CD14-positive monocyte (primary cell): ENCODE results near the gene BRF1. TPM values are rescaled to one million over a fixed set of nuclear protein-coding genes. Genes with fewer than 3 reads are reported as not detected.

ENCODE experiments used
- DNase-seq, 3 donors: peaks; one replicate each; pipeline ENCODE4 v3.0.0-alpha.2; 2011 to 2022
- H2AFZ ChIP-seq: 2 replicates; pipeline ENCODE4 v1.6.0; 2012; ENCODE audit warnings: mild to moderate bottlenecking, low read depth, low read length, inconsistent platforms; ENCODE audit not compliant: insufficient read depth, poor library complexity, severe bottlenecking
- H3K27ac ChIP-seq, 2 donors: 1 replicate in 1 of 2; 2 replicates in 1 of 2; pipeline ENCODE4 v1.5.1; 2012 to 2013; ENCODE audit warnings: low read length in 2 of 2, control low read depth in 1 of 2, inconsistent platforms in 1 of 2, low read depth in 1 of 2, mild to moderate bottlenecking in 1 of 2
- H3K27me3 ChIP-seq, 2 donors: one replicate each; pipeline versions ENCODE4 v1.6.0 to v1.6.1; 2011 to 2013; ENCODE audit warnings: low read length in 2 of 2; ENCODE audit not compliant: control insufficient read depth in 2 of 2, insufficient read depth in 2 of 2
- H3K36me3 ChIP-seq, 2 donors: replicated peaks in 1 of 2; 1 replicate in 1 of 2; 2 replicates in 1 of 2; pipeline versions ENCODE4 v1.5.1 to v1.6.1; 2012 to 2013; ENCODE audit warnings: low read length in 2 of 2, control low read depth in 1 of 2, inconsistent platforms in 1 of 2, mild to moderate bottlenecking in 1 of 2; ENCODE audit not compliant: insufficient read depth in 2 of 2, control insufficient read depth in 1 of 2
- H3K4me1 ChIP-seq, 2 donors: 1 replicate in 1 of 2; 2 replicates in 1 of 2; pipeline versions ENCODE4 v1.5.1 to v1.6.1; 2012 to 2013; ENCODE audit warnings: low read length in 2 of 2, control low read depth in 1 of 2, inconsistent platforms in 1 of 2, mild to moderate bottlenecking in 1 of 2, moderate library complexity in 1 of 2; ENCODE audit not compliant: insufficient read depth in 2 of 2, control insufficient read depth in 1 of 2
- H3K4me2 ChIP-seq: replicated peaks from 2 replicates; pipeline ENCODE3; 2012; ENCODE audit warnings: low read length, moderate library complexity, mild to moderate bottlenecking; ENCODE audit not compliant: poor library complexity, severe bottlenecking; ENCODE audit errors: extremely low read depth
- H3K4me3 ChIP-seq, 3 experiments: fragments of 200-600 bp in 1 of 3; sonication (generic) in 1 of 3; replicated peaks in 1 of 3; 1 replicate in 2 of 3; 2 replicates in 1 of 3; pipeline ENCODE4 v1.5.1; 2011 to 2013; ENCODE audit warnings: low read length in 3 of 3, mild to moderate bottlenecking in 3 of 3, control low read depth in 2 of 3, low read depth in 2 of 3, inconsistent platforms in 1 of 3, moderate library complexity in 1 of 3
- H3K79me2 ChIP-seq: 2 replicates; pipeline ENCODE4 v1.6.0; 2012; ENCODE audit warnings: mild to moderate bottlenecking, control low read depth, inconsistent platforms, low read length, moderate library complexity; ENCODE audit not compliant: insufficient read depth
- H3K9ac ChIP-seq: 2 replicates; pipeline ENCODE4 v1.6.0; 2017; ENCODE audit warnings: low read length, mild to moderate bottlenecking; ENCODE audit not compliant: insufficient read depth, poor library complexity, severe bottlenecking
- H3K9me3 ChIP-seq, 2 donors: replicated peaks in 1 of 2; 1 replicate in 1 of 2; 2 replicates in 1 of 2; pipeline versions ENCODE4 v1.5.1 to v1.6.1; 2012 to 2013; ENCODE audit warnings: low read length in 2 of 2, control low read depth in 1 of 2; ENCODE audit not compliant: control insufficient read depth in 1 of 2, insufficient read depth in 1 of 2
- H4K20me1 ChIP-seq: 2 replicates; pipeline ENCODE4 v1.6.0; 2012; ENCODE audit warnings: mild to moderate bottlenecking, low read length, control low read depth, moderate library complexity; ENCODE audit not compliant: insufficient read depth
- H3K27ac Mint-ChIP-seq, 7 donors: one replicate each; pipeline ENCODE4 v1.8.0; 2020; ENCODE audit warnings: mild to moderate bottlenecking in 7 of 7, mixed read lengths in 7 of 7, moderate library complexity in 6 of 7, inconsistent platforms in 2 of 7
- H3K27me3 Mint-ChIP-seq, 3 donors: one replicate each; pipeline ENCODE4 v1.8.0; 2021 to 2022; ENCODE audit warnings: low read depth in 3 of 3, mild to moderate bottlenecking in 3 of 3, mixed read lengths in 3 of 3, moderate library complexity in 3 of 3, inconsistent platforms in 1 of 3
- H3K36me3 Mint-ChIP-seq, 2 donors: one replicate each; pipeline ENCODE4 v1.8.0; 2020; ENCODE audit warnings: mixed read lengths in 2 of 2, inconsistent platforms in 1 of 2, mild to moderate bottlenecking in 1 of 2
- H3K4me1 Mint-ChIP-seq: one replicate; pipeline ENCODE4 v1.8.0; 2020; ENCODE audit warnings: mild to moderate bottlenecking, mixed read lengths
- H3K4me3 Mint-ChIP-seq, 2 donors: one replicate each; pipeline ENCODE4 v1.8.0; 2020; ENCODE audit warnings: mild to moderate bottlenecking in 2 of 2, mixed read lengths in 2 of 2, moderate library complexity in 1 of 2
- H3K9me3 Mint-ChIP-seq, 7 donors: one replicate each; pipeline ENCODE4 v1.8.0; 2020 to 2022; ENCODE audit warnings: mixed read lengths in 7 of 7, mild to moderate bottlenecking in 6 of 7, moderate library complexity in 6 of 7, inconsistent platforms in 2 of 7
- WGBS: methylation state at CpG from one replicate; pipeline ENCODE4 v1.1.5; 2013; ENCODE audit warnings: missing lambda C conversion rate; ENCODE audit not compliant: insufficient coverage; 5-methylcytosine and 5-hydroxymethylcytosine counted together
- intact Hi-C, 2 donors: fragments of 100-400 bp; cut with micrococcal nuclease; formaldehyde crosslinking; loops; one replicate each; pipeline versions ENCODE4 v1.15.0 to v1.15.1; 2023
- polyA plus RNA-seq, 3 donors: library from polyadenylated mRNA; depleted of rRNA in 1 of 3; unstranded in 2 of 3; stranded (reverse) in 1 of 3; fragments of 300-500 nt in 2 of 3; fragments of >200 nt in 1 of 3; fragmentation: Illumina TruSeq in 2 of 3; gene quantifications; 1 replicate in 2 of 3; 2 replicates in 1 of 3; pipeline ENCODE4 v1.2.3, GENCODE V29; 2012 to 2021
- TF ChIP-seq, protein P1 (sequence below): fragments of 200-600 bp; IDR thresholded peaks from one replicate; pipeline ENCODE4 v1.8.0; 2022; ENCODE audit warnings: antibody characterized with exemption, mild to moderate bottlenecking

BRF1 gene
- polyA plus RNA-seq, 3 donors, result 2.3 to 20.5 (median 2.5) TPM

- Histone ChIP-seq H3K27ac (no peak overlapping the region), H4K20me1 (peaks cover 67% of the 10 kb centered on the region), H3K9ac (no peak overlapping the region), H3K4me3 (no peak overlapping the region), H2AFZ (no peak overlapping the region), H3K79me2 (peaks cover 58% of the 10 kb centered on the region), H3K27me3 (no peaks in the 10 kb centered on the region), H3K9me3 (no peaks in the 10 kb centered on the region), H3K4me1 (peaks cover 9 to 10% of the 10 kb centered on the region in 2 donors), H3K4me2 (no peak overlapping the region), H3K36me3 (no peaks in the 10 kb centered on the region)
- intact Hi-C loops, result no loop called here
- no peak overlapping the region for H3K4me3 Mint-ChIP-seq
- TF ChIP-seq, protein P1, sequence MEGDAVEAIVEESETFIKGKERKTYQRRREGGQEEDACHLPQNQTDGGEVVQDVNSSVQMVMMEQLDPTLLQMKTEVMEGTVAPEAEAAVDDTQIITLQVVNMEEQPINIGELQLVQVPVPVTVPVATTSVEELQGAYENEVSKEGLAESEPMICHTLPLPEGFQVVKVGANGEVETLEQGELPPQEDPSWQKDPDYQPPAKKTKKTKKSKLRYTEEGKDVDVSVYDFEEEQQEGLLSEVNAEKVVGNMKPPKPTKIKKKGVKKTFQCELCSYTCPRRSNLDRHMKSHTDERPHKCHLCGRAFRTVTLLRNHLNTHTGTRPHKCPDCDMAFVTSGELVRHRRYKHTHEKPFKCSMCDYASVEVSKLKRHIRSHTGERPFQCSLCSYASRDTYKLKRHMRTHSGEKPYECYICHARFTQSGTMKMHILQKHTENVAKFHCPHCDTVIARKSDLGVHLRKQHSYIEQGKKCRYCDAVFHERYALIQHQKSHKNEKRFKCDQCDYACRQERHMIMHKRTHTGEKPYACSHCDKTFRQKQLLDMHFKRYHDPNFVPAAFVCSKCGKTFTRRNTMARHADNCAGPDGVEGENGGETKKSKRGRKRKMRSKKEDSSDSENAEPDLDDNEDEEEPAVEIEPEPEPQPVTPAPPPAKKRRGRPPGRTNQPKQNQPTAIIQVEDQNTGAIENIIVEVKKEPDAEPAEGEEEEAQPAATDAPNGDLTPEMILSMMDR, result no peak
- H3K9me3 Mint-ChIP-seq, result peaks cover 0 to 2% (median 0%) of the 10 kb centered on the region in 7 donors
- 98% methylated on average over 13 of the region's 13 CpGs for WGBS
- DNase-seq, result no peak
- H3K4me1 Mint-ChIP-seq, result peaks cover 8% of the 10 kb centered on the region
- H3K27ac Mint-ChIP-seq, result no peak overlapping the region
- H3K27me3 Mint-ChIP-seq, result peaks cover 0 to 2% (median 0%) of the 10 kb centered on the region in 3 donors
- peaks cover 10 to 12% of the 10 kb centered on the region in 2 donors for H3K36me3 Mint-ChIP-seq
These were observed 22.9 kb upstream of the BRF1 start for GRCh38 chr14:105323663-105324062.

GRCh38 chr14:105322791-105323556 lies 22.2 kb upstream of the BRF1 start:
- no peak overlapping the region for H3K9ac ChIP-seq
- intact Hi-C loops, result no loop called here
- no peaks in the 10 kb centered on the region for H3K27me3 ChIP-seq
- H3K4me2 ChIP-seq, result no peak overlapping the region
- peaks cover 8% of the 10 kb centered on the region for H3K4me1 Mint-ChIP-seq
- no peak overlapping the region for H3K4me3 ChIP-seq
- H4K20me1 ChIP-seq, result peaks cover 63% of the 10 kb centered on the region
- peaks cover 10 to 12% of the 10 kb centered on the region in 2 donors for H3K36me3 Mint-ChIP-seq
- H3K27me3 Mint-ChIP-seq, result peaks cover 0 to 2% (median 0%) of the 10 kb centered on the region in 3 donors
- no peak overlapping the region for H3K4me3 Mint-ChIP-seq
- H3K4me1 ChIP-seq, result peaks cover 10 to 11% of the 10 kb centered on the region in 2 donors
- WGBS, result 89% methylated on average over 17 of the region's 27 CpGs
- H3K79me2 ChIP-seq, result peaks cover 60% of the 10 kb centered on the region
- H3K36me3 ChIP-seq, result no peaks in the 10 kb centered on the region
- H2AFZ ChIP-seq, result no peak overlapping the region
- H3K9me3 ChIP-seq, result no peaks in the 10 kb centered on the region
- H3K27ac Mint-ChIP-seq, result no peak overlapping the region
- DNase-seq, result no peak
- no peak overlapping the region for H3K27ac ChIP-seq
- TF ChIP-seq, protein P1, result no peak
- peaks cover 0 to 2% (median 0%) of the 10 kb centered on the region in 7 donors for H3K9me3 Mint-ChIP-seq
